Measurements from ENCODE around the gene DOK7.

Gene DOK7

DNA sequence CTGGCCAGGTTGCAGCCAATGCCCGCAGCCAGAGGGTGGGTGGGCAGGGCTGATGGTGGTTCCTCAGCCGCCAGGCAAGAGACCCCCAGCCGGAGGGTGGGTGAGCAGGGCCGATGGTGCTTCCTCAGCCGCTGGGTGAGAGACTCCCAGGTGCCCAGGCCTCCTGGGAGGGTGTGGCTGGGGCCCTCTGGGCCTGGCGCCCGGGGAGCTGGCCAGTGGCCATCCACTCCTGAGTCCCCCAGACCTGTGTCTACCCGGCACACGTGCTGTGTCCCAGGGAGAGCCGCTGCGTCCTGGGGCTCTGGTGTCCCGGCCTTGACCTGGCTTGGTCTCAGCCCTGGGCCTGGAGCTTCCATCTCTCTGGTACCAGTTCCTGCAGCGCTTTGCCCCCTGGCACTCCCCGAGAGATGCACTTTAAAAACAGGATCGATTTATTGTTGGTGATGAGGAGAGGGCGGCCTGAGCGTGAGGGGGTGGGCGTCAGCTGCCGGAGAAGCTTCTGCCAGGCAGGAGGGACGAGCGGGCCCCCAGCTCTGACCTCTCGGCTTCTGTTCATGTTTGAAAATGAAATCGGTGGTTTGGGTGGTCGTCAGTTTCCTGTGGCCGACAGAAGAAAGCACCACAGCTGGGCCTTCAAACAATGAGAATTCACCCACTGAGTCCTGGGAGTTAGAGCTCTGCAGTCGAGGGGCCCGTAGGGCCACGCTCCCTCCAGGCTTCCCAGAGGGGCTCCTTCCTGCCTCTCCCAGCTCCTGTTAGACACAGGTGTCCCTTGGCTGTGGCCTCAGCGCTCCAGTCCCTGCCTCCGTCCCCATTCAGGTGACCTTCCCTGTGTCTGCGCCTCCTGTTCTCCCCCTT, 6.5 kb downstream of the DOK7 start:
- no peaks in the 10 kb centered on the region for H3K27me3 ChIP-seq (ENCODE audit: control insufficient read depth, insufficient read depth, low read length)
- H3K4me3 ChIP-seq (ENCODE audit: low read length) = no peak overlapping the region
- H3K4me1 ChIP-seq (ENCODE audit: control insufficient read depth, insufficient read depth, low read length) = peaks cover 3% of the 10 kb centered on the region
- H3K36me3 ChIP-seq (ENCODE audit: control insufficient read depth, insufficient read depth, low read length) = no peaks in the 10 kb centered on the region
- no peak overlapping the region for H3K27ac ChIP-seq (ENCODE audit: low read length)
- WGBS (ENCODE audit: insufficient coverage, insufficient read length) = no CpG with 5 or more reads among the region's 31 CpGs
- H3K9me3 ChIP-seq (ENCODE audit: control insufficient read depth, insufficient read depth, low read length) = no peaks in the 10 kb centered on the region
- no peak for DNase-seq (ENCODE audit: low read depth, low spot score)

DNA sequence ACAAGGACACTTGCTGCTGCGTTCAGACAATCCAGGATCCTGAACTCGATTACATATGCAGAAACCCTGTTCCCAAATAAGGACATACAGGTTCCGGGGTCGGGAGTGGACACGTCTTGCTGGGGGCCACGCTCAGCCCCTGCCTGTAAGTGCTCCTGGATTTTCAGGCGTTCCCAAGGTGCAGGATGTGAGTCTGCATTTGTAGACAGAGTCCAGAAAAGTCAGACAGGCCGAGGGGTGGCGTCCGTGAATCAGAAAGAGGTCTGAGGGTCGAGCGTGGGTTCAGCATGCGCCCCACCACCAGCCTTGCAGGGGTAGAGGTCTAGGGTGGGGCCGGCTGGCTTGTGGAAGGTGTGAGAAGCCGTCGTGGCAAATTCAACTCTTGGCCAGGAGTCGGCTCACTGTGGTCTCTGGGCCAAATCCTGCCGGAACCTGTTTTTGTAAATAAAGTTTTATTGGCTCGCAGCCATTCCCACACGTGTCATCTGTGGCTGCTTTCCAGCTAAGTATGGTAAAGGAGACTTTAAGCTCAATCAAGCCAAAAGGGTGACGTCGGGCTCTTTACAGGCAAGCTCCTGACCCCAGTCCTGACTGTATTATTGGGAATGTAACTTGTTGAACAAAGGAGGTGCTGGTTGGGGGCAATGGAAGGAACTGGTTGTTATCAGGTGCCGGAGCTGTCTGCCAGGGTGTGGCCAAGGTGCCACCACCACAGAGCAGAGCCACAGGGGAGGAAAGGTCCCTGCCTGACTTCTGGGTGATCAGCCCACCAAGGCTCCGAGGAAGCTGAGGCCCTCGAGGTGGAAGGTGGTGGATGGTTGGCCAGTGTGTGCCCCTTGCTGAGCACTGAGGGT, 7.4 kb downstream of the DOK7 start:
- H3K36me3 ChIP-seq (ENCODE audit: control insufficient read depth, insufficient read depth, low read length) = no peaks in the 10 kb centered on the region
- no peaks in the 10 kb centered on the region for H3K9me3 ChIP-seq (ENCODE audit: control insufficient read depth, insufficient read depth, low read length)
- H3K4me1 ChIP-seq (ENCODE audit: control insufficient read depth, insufficient read depth, low read length) = peaks cover 3% of the 10 kb centered on the region
- H3K4me3 ChIP-seq (ENCODE audit: low read length) = no peak overlapping the region
- no peak overlapping the region for H3K27ac ChIP-seq (ENCODE audit: low read length)
- DNase-seq (ENCODE audit: low read depth, low spot score) = no peak
- WGBS (ENCODE audit: insufficient coverage, insufficient read length) = no CpG with 5 or more reads among the region's 25 CpGs
- no peaks in the 10 kb centered on the region for H3K27me3 ChIP-seq (ENCODE audit: control insufficient read depth, insufficient read depth, low read length)

DNA sequence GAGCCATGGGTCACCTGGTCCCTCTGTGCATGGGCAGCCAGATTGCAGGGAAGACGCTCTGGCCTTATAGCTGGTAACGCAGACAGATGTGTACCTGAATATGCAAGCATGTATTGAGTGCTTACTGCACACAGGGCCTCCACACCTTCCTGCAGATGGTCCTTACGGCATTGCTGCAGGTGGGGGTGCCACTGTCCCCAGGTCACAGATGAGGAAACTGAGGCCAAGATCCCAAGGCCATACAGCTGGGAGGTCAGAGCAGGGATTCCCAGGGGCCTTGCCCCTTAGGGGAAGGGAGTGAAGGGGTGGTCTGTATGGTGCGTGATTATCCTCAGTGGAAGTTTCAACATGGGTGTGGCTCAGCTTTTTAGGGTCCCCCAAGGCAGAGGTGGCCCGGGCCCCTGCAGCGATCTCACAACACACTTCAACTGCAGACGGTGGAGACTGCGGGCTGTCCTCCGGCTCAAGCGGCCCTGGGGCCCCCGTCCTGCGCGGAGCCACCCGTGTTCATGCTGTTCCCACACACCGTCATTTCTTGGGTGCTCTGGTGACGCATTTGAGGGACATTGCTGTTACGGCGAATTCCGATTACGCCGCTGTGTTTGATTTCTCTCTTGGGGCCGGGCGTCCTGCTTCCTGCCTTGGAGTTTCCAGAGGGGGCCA, 8.1 kb downstream of the DOK7 start:
- H3K9me3 ChIP-seq (ENCODE audit: control insufficient read depth, insufficient read depth, low read length) = no peaks in the 10 kb centered on the region
- no CpG with 5 or more reads among the region's 23 CpGs for whole genome bisulfite sequencing (ENCODE audit: insufficient coverage, insufficient read length)
- no peaks in the 10 kb centered on the region for H3K27me3 ChIP-seq (ENCODE audit: control insufficient read depth, insufficient read depth, low read length)
- DNase-seq (ENCODE audit: low read depth, low spot score) = no peak
- no peak overlapping the region for H3K4me3 ChIP-seq (ENCODE audit: low read length)
- peaks cover 3% of the 10 kb centered on the region for H3K4me1 ChIP-seq (ENCODE audit: control insufficient read depth, insufficient read depth, low read length)
- H3K36me3 ChIP-seq (ENCODE audit: control insufficient read depth, insufficient read depth, low read length) = no peaks in the 10 kb centered on the region
- H3K27ac ChIP-seq (ENCODE audit: low read length) = no peak overlapping the region

GRCh38 chr4:3471886-3472285, 8.8 kb downstream of the DOK7 start:
- no peak for DNase-seq (ENCODE audit: low read depth, low spot score)
- peaks cover 3% of the 10 kb centered on the region for H3K4me1 ChIP-seq (ENCODE audit: control insufficient read depth, insufficient read depth, low read length)
- no CpG with 5 or more reads among the region's 15 CpGs for WGBS (ENCODE audit: insufficient coverage, insufficient read length)
- H3K36me3 ChIP-seq (ENCODE audit: control insufficient read depth, insufficient read depth, low read length) = no peaks in the 10 kb centered on the region
- H3K4me3 ChIP-seq (ENCODE audit: low read length) = no peak overlapping the region
- no peak overlapping the region for H3K27ac ChIP-seq (ENCODE audit: low read length)
- H3K27me3 ChIP-seq (ENCODE audit: control insufficient read depth, insufficient read depth, low read length) = no peaks in the 10 kb centered on the region
- no peaks in the 10 kb centered on the region for H3K9me3 ChIP-seq (ENCODE audit: control insufficient read depth, insufficient read depth, low read length)

DNA sequence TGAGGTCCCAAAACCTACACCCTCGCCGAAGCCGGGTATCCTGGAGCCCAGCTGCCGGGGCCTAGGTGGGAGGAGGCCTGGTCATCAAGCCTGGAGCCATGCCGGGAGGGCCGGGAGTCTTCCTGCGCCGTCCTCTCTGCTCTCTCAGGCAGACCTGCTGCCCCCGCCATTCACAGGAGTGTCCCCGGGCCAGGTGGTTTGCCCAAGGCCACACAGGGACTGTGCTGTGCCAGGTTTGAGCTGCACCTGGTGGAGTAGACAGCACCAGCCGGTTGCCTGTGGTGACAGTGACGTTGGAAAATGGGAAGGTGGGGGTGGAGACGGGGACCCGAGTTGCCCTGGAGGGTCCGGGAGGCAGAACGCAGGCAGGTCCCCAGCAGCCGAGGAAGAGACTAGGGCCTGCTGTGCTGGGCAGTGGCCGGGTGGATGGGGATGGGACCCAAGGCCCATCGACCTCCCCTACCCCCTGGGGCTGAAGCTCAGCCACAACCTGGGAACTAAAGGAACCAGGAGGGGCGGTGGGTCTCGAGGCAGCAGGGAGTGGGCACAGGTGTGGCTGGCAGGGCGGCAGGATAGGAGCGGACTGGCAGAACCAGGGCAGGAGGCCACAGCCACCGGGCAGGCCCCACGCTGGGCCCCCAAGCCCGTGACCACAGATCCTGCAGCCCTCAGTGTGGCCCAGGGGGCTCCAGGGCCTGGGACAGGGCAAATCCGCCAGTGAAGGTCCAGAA, 9.5 kb downstream of the DOK7 start:
- H3K27ac ChIP-seq (ENCODE audit: low read length) = no peak overlapping the region
- WGBS (ENCODE audit: insufficient coverage, insufficient read length) = no CpG with 5 or more reads among the region's 27 CpGs
- no peaks in the 10 kb centered on the region for H3K36me3 ChIP-seq (ENCODE audit: control insufficient read depth, insufficient read depth, low read length)
- no peak for DNase-seq (ENCODE audit: low read depth, low spot score)
- no peaks in the 10 kb centered on the region for H3K9me3 ChIP-seq (ENCODE audit: control insufficient read depth, insufficient read depth, low read length)
- H3K4me1 ChIP-seq (ENCODE audit: control insufficient read depth, insufficient read depth, low read length) = peaks cover 2% of the 10 kb centered on the region
- no peaks in the 10 kb centered on the region for H3K27me3 ChIP-seq (ENCODE audit: control insufficient read depth, insufficient read depth, low read length)
- H3K4me3 ChIP-seq (ENCODE audit: low read length) = no peak overlapping the region

DNA sequence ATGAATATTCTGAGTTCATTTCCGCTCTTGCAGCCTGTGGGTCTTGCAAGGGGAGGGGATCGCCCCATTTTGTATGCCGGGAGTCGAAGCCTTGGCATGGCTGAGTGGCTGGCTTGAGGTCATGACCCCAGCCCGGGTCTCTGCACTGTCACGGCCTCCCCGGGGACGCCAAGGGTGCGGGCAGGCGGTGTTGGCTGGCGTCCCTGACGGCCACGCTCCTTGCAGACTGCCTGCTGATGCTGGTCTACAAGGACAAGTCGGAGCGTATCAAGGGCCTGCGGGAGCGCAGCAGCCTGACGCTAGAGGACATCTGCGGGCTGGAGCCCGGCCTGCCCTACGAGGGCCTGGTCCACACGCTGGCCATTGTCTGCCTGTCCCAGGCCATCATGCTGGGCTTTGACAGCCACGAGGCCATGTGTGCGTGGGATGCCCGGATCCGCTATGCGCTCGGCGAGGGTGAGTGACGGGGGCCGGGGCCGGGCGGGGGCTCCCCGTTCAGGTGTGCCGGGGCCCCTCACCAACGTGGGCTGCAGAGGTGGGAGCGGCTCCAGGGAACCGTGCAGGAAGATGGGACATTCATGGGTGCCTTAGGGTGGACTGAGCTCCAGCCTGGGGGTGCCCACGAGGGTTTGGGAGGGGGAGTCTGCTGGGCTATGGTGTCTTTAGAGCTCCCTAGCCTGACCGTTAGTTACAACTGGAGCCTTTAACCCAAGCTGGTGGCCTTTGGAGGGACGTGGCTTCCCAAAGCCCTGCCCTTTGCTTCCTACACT, 10.3 kb downstream of the DOK7 start:
- Histone ChIP-seq H3K4me1 (ENCODE audit: control insufficient read depth, insufficient read depth, low read length) (peaks cover 2% of the 10 kb centered on the region), H3K4me3 (ENCODE audit: low read length) (no peak overlapping the region), H3K36me3 (ENCODE audit: control insufficient read depth, insufficient read depth, low read length) (no peaks in the 10 kb centered on the region), H3K27ac (ENCODE audit: low read length) (no peak overlapping the region), H3K9me3 (ENCODE audit: control insufficient read depth, insufficient read depth, low read length) (no peaks in the 10 kb centered on the region), H3K27me3 (ENCODE audit: control insufficient read depth, insufficient read depth, low read length) (no peaks in the 10 kb centered on the region)
- no peak for DNase-seq (ENCODE audit: low read depth, low spot score)
- WGBS (ENCODE audit: insufficient coverage, insufficient read length) = no CpG with 5 or more reads among the region's 41 CpGs

DNA sequence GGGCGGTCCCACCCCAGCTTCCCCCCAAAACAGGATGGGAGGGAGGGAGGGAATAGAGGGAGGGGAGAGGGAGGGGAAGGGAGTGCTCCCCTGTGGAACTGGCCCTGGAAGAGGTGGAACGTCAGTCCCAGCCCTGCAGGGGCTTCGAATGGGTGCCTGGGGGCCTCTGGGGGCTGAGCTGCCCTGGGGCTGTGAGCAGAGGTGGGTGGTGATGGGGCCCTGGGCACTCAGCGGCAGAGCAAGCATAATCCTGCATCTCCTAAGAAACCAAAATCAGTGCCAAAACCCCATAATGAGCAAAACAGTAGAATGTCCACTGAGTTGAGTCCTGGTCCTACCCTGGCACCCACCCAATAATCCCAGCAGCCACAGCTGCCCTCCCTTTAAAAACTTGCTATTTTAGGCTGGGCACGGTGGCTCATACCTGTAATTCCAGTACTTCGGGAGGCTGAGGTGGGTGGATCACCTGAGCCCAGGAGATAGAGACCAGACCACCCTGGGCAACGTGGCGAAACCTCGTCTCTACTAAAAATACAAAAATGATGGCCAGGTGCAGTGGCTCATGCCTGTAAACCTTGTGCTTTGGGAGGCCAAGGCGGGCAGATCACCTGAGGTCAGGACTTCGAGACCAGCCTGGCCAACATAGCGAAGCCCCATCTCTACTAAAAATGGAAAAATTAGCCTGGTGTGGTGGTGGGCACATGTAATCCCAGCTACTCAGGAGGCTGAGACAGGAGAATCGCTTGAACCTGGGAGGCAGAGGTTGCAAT, 11.1 kb downstream of the DOK7 start:
- no peaks in the 10 kb centered on the region for H3K27me3 ChIP-seq (ENCODE audit: control insufficient read depth, insufficient read depth, low read length)
- no peak for DNase-seq (ENCODE audit: low read depth, low spot score)
- WGBS (ENCODE audit: insufficient coverage, insufficient read length) = no CpG with 5 or more reads among the region's 13 CpGs
- H3K4me1 ChIP-seq (ENCODE audit: control insufficient read depth, insufficient read depth, low read length) = peaks cover 2% of the 10 kb centered on the region
- no peak overlapping the region for H3K27ac ChIP-seq (ENCODE audit: low read length)
- no peak overlapping the region for H3K4me3 ChIP-seq (ENCODE audit: low read length)
- no peaks in the 10 kb centered on the region for H3K36me3 ChIP-seq (ENCODE audit: control insufficient read depth, insufficient read depth, low read length)
- H3K9me3 ChIP-seq (ENCODE audit: control insufficient read depth, insufficient read depth, low read length) = no peaks in the 10 kb centered on the region

DNA sequence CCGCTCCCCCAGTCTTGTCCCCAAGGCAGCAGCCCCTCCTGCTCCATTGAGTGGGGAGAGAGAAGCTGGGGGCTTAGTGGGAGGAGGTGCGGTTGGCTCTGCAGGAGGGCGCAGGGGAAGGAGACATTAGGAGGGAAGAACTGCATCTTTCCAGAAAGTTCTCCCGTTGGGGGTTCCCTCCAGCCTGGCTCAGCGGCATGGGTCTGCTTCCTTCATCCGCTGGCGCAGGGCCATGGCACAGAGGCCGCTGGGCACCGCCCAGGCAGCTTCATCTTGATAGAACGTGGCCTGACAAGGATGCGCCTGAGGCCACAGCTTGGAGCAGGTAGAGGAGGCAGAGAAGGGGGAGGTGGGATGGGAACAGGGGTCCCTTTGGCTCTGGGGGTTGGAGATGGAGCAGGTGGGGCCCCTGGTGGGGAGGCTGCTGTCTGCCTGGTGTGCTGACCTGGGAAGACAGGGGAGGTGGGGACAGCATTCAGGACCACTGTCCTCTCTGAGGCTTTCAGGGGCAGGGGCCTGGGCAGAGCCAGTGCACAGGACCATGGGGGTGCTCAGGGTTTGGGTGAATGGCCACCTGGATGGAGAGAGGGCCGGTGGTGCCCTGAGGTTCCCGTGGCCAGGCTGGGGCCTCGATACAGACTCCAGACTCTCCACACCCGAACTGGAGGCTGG, 12.1 kb downstream of the DOK7 start:
- no peak overlapping the region for H3K4me3 ChIP-seq (ENCODE audit: low read length)
- no peak for DNase-seq (ENCODE audit: low read depth, low spot score)
- H3K27ac ChIP-seq (ENCODE audit: low read length) = no peak overlapping the region
- no peaks in the 10 kb centered on the region for H3K27me3 ChIP-seq (ENCODE audit: control insufficient read depth, insufficient read depth, low read length)
- H3K36me3 ChIP-seq (ENCODE audit: control insufficient read depth, insufficient read depth, low read length) = no peaks in the 10 kb centered on the region
- H3K9me3 ChIP-seq (ENCODE audit: control insufficient read depth, insufficient read depth, low read length) = no peaks in the 10 kb centered on the region
- H3K4me1 ChIP-seq (ENCODE audit: control insufficient read depth, insufficient read depth, low read length) = peaks cover 2% of the 10 kb centered on the region
- no CpG with 5 or more reads among the region's 15 CpGs for WGBS (ENCODE audit: insufficient coverage, insufficient read length)
